Measurements from ENCODE around the gene PTH1R.

The PTH1R gene

GRCh38 chr3:46845860-46846623, 31.5 kb upstream of the PTH1R start:
- Mint-ChIP-seq H3K9me3 (peaks cover 5 to 12% of the 10 kb centered on the region in 2 donors), H3K27ac (peak overlapping the region; percentile 94), H3K27me3 (no peaks in the 10 kb centered on the region), H3K4me3 (peak overlapping the region; percentile 88 to 92), H3K36me3 (peaks cover 4 to 7% of the 10 kb centered on the region in 2 donors), H3K4me1 (peaks cover 9 to 16% of the 10 kb centered on the region in 2 donors)
- ATAC-seq (replicated peaks) (peak; percentile 86 to 91), DNase-seq (peak; percentile 76)

DNA sequence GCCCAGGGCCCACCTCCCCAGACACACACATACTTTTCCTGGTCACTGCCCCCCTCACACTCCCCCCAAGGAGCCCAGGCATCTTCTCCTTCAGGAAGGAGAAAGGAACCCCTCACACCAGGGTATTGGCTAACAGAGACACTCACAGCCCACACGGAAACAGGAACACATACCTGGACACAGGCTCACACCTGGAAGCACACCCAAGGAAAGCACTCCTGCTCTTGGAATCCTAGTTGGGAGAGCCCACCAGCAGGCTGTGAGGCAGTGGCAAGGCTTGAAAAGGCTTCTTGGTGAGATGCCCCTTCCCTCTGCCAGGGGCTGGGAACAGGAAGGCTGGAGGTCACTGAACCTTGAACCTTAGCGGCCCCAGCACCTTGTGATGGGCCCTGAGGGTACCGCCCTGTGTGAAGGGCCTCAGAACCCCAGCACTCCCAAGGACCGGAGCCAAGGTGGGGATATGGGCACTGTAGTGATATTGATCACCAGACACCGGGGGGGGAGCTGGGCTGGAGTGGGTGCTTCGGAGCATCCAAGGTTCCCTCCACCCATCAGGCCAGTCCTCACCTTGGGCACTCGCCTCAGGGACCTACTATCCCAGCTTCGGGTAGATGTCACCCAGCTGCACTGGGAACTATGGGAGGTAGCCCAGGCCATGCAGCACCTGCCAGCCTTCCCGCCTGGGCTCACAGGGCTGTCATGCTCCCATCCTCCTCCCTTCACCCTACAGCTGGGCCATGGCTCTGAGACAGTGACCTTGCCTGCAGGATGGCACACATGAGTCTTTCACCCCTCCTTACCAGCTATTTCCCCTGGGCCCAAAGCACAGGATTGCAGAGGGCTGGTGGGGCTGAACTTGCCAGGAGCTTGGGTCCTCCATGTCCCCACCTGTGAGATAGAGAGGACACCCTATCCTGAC, 30.6 kb upstream of the PTH1R start:
- no peak overlapping the region for H3K27ac Mint-ChIP-seq

DNA sequence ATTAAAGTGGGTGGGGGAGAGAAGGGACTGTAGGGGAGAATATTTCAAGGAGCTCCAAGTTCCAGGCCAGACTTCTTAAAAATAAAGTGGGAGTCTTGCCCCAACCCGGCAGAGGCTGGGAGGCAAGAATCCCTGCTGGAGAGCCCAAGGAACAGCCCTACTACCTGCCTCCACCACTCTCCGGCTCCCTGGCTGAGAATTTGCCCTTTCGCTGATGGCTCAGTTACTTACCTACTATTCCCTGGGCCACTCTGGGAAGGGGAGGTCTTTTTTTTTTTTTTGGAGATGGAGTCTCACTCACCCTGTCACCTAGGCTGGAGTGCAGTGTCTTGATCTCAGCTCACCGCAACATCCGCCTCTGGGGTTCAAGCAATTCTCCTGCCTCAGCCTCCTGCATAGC, 29.8 kb upstream of the PTH1R start:
- H3K4me1 Mint-ChIP-seq = peaks cover 9 to 16% of the 10 kb centered on the region in 2 donors
- no peak overlapping the region for H3K27ac Mint-ChIP-seq
- H3K27me3 Mint-ChIP-seq = no peaks in the 10 kb centered on the region
- DNase-seq (no peak), ATAC-seq (replicated peaks) (no peak)
- H3K9me3 Mint-ChIP-seq = peaks cover 0 to 2% of the 10 kb centered on the region in 2 donors
- H3K4me3 Mint-ChIP-seq = no peak overlapping the region
- H3K36me3 Mint-ChIP-seq = no peaks in the 10 kb centered on the region

More for the DNA sequence above, 30.6 kb upstream of the PTH1R start:
- ATAC-seq (replicated peaks) (no peak), DNase-seq (no peak)
- Mint-ChIP-seq H3K36me3 (peaks cover under 1 to 1% of the 10 kb centered on the region in 2 donors), H3K9me3 (peaks cover 0 to 7% of the 10 kb centered on the region in 2 donors), H3K27me3 (no peaks in the 10 kb centered on the region), H3K4me3 (peak overlapping the region; percentile 88 to 92), H3K4me1 (peaks cover 9 to 16% of the 10 kb centered on the region in 2 donors)

GRCh38 chr3:46848271-46849044, 29.1 kb upstream of the PTH1R start:
- H3K4me3 Mint-ChIP-seq = no peak overlapping the region
- no peaks in the 10 kb centered on the region for H3K9me3 Mint-ChIP-seq
- H3K27ac Mint-ChIP-seq = no peak overlapping the region
- no peaks in the 10 kb centered on the region for H3K27me3 Mint-ChIP-seq
- no peaks in the 10 kb centered on the region for H3K36me3 Mint-ChIP-seq
- peaks cover 9 to 16% of the 10 kb centered on the region in 2 donors for H3K4me1 Mint-ChIP-seq
- DNase-seq = no peak
- no peak for ATAC-seq (replicated peaks)

- Mint-ChIP-seq H3K27me3 (no peaks in the 10 kb centered on the region), H3K27ac (no peak overlapping the region), H3K4me1 (peaks cover 9 to 16% of the 10 kb centered on the region in 2 donors), H3K4me3 (no peak overlapping the region), H3K9me3 (no peaks in the 10 kb centered on the region), H3K36me3 (no peaks in the 10 kb centered on the region)
- ATAC-seq (replicated peaks) (no peak), DNase-seq (no peak)
Observed at GRCh38 chr3:46849045-46849631, 28.4 kb upstream of the PTH1R start.

- Mint-ChIP-seq H3K9me3 (no peaks in the 10 kb centered on the region), H3K4me1 (peaks cover 9 to 15% of the 10 kb centered on the region in 2 donors), H3K27ac (no peak overlapping the region), H3K27me3 (no peaks in the 10 kb centered on the region), H3K36me3 (no peaks in the 10 kb centered on the region), H3K4me3 (no peak overlapping the region)
- no peak for ATAC-seq (replicated peaks)
- DNase-seq = no peak
Observed at GRCh38 chr3:46849686-46850467, 27.6 kb upstream of the PTH1R start.

- Mint-ChIP-seq H3K36me3 (no peaks in the 10 kb centered on the region), H3K9me3 (no peaks in the 10 kb centered on the region), H3K4me1 (peaks cover 6 to 10% of the 10 kb centered on the region in 2 donors), H3K27me3 (no peaks in the 10 kb centered on the region), H3K27ac (no peak overlapping the region), H3K4me3 (no peak overlapping the region)
- ATAC-seq (replicated peaks) = no peak
- DNase-seq = no peak
Observed at GRCh38 chr3:46850468-46850779, 27.1 kb upstream of the PTH1R start.

GRCh38 chr3:46851364-46852333, 25.9 kb upstream of the PTH1R start:
- no peak for ATAC-seq (replicated peaks)
- no peak overlapping the region for H3K27ac Mint-ChIP-seq
- H3K4me3 Mint-ChIP-seq = no peak overlapping the region
- H3K4me1 Mint-ChIP-seq = peaks cover under 1 to 1% of the 10 kb centered on the region in 2 donors
- H3K27me3 Mint-ChIP-seq = peaks cover under 1 to 4% of the 10 kb centered on the region in 2 donors
- H3K9me3 Mint-ChIP-seq = no peaks in the 10 kb centered on the region
- no peak for DNase-seq
- H3K36me3 Mint-ChIP-seq = no peaks in the 10 kb centered on the region

- no peak overlapping the region for H3K4me3 Mint-ChIP-seq
- H3K36me3 Mint-ChIP-seq = no peaks in the 10 kb centered on the region
- H3K4me1 Mint-ChIP-seq = no peaks in the 10 kb centered on the region
- no peak for ATAC-seq (replicated peaks)
- H3K27ac Mint-ChIP-seq = no peak overlapping the region
- H3K27me3 Mint-ChIP-seq = peaks cover 7 to 10% of the 10 kb centered on the region in 2 donors
- DNase-seq = no peak
- H3K9me3 Mint-ChIP-seq = no peaks in the 10 kb centered on the region
Observed at GRCh38 chr3:46852334-46852720, 25.2 kb upstream of the PTH1R start.

- H3K27ac Mint-ChIP-seq = no peak overlapping the region
- DNase-seq (no peak), ATAC-seq (replicated peaks) (no peak)
- no peak overlapping the region for H3K4me3 Mint-ChIP-seq
- no peaks in the 10 kb centered on the region for H3K36me3 Mint-ChIP-seq
- H3K4me1 Mint-ChIP-seq = no peaks in the 10 kb centered on the region
- peaks cover 13 to 16% of the 10 kb centered on the region in 2 donors for H3K27me3 Mint-ChIP-seq
- no peaks in the 10 kb centered on the region for H3K9me3 Mint-ChIP-seq
Observed at GRCh38 chr3:46852839-46853355, 24.6 kb upstream of the PTH1R start.

- H3K4me3 Mint-ChIP-seq = no peak overlapping the region
- H3K9me3 Mint-ChIP-seq = no peaks in the 10 kb centered on the region
Observed at GRCh38 chr3:46853441-46854415, 23.8 kb upstream of the PTH1R start.

More at GRCh38 chr3:46853441-46854415, 23.8 kb upstream of the PTH1R start:
- ATAC-seq (replicated peaks) (no peak), DNase-seq (no peak)
- Mint-ChIP-seq H3K27ac (no peak overlapping the region), H3K4me1 (no peaks in the 10 kb centered on the region), H3K36me3 (no peaks in the 10 kb centered on the region), H3K27me3 (peaks cover 17 to 19% of the 10 kb centered on the region in 2 donors)

Measured in stimulated activated naive B cell treated with anti-CD40 and anti-IgM and Interleukin-4, amounts not matched to agents 10 μg/mL and 1 μg/mL and 100 μg/mL, for 72 hours (primary cell).